Mesenchymal stem cell (in vitro differentiated cells and primary cell): ENCODE measurements around the gene FRZB. TPM values are rescaled to one million over a fixed set of nuclear protein-coding genes. Genes with fewer than 3 reads are reported as not detected.

Experiments
- DNase-seq: peaks from one replicate; pipeline ENCODE4 v3.0.0-alpha.2; 2013
- H2AFZ ChIP-seq: one replicate; pipeline ENCODE4 v1.6.1; 2013; ENCODE audit warnings: low read depth, mild to moderate bottlenecking, control low read depth, inconsistent platforms, low read length, moderate library complexity
- H2AK5ac ChIP-seq: 2 replicates; pipeline ENCODE4 v1.6.1; 2013; ENCODE audit warnings: low read length, moderate library complexity, mild to moderate bottlenecking, inconsistent platforms; ENCODE audit not compliant: severe bottlenecking
- H2BK120ac ChIP-seq: one replicate; pipeline ENCODE4 v1.6.1; 2013; ENCODE audit warnings: low read depth, mild to moderate bottlenecking, inconsistent platforms, low read length, moderate library complexity
- H2BK12ac ChIP-seq, 2 experiments: one replicate each; pipeline ENCODE4 v1.6.1; 2013; ENCODE audit warnings: inconsistent platforms in 2 of 2, low read length in 2 of 2, mild to moderate bottlenecking in 2 of 2, moderate library complexity in 2 of 2, control low read depth in 1 of 2
- H2BK15ac ChIP-seq: one replicate; pipeline ENCODE4 v1.6.1; 2013; ENCODE audit warnings: mild to moderate bottlenecking, low read depth, inconsistent platforms; ENCODE audit not compliant: poor library complexity, severe bottlenecking
- H2BK5ac ChIP-seq: 2 replicates; pipeline ENCODE4 v1.6.1; 2013; ENCODE audit warnings: low read depth, mild to moderate bottlenecking, low read length, control low read depth, inconsistent platforms; ENCODE audit not compliant: poor library complexity, severe bottlenecking
- H3K14ac ChIP-seq, 2 experiments: one replicate each; pipeline ENCODE4 v1.6.1; 2013; ENCODE audit warnings: inconsistent platforms in 2 of 2, low read length in 2 of 2, control low read depth in 1 of 2, mild to moderate bottlenecking in 1 of 2, moderate library complexity in 1 of 2
- H3K18ac ChIP-seq, 2 experiments: one replicate each; pipeline ENCODE4 v1.6.1; 2013; ENCODE audit warnings: inconsistent platforms in 2 of 2, low read length in 2 of 2, control low read depth in 1 of 2, low read depth in 1 of 2, mild to moderate bottlenecking in 1 of 2
- H3K23ac ChIP-seq, 2 experiments: one replicate each; pipeline ENCODE4 v1.6.1; 2013; ENCODE audit warnings: inconsistent platforms in 2 of 2, low read length in 2 of 2, mild to moderate bottlenecking in 2 of 2, moderate library complexity in 2 of 2, control low read depth in 1 of 2
- H3K27ac ChIP-seq: 2 replicates; pipeline ENCODE4 v1.5.1; 2013; ENCODE audit warnings: mild to moderate bottlenecking, moderate library complexity, low read length, control low read depth, inconsistent platforms; ENCODE audit not compliant: poor library complexity, severe bottlenecking
- H3K27me3 ChIP-seq, 2 experiments: 2 replicates each; pipeline versions ENCODE4 v1.6.1 to v1.7.0; 2013; ENCODE audit warnings: low read length in 2 of 2, mild to moderate bottlenecking in 2 of 2, moderate library complexity in 2 of 2, control low read depth in 1 of 2, inconsistent platforms in 1 of 2; ENCODE audit not compliant: control insufficient read depth in 1 of 2, insufficient read depth in 1 of 2
- H3K36me3 ChIP-seq, 2 experiments: 2 replicates each; pipeline versions ENCODE4 v1.6.1 to v1.7.0; 2013; ENCODE audit warnings: low read length in 2 of 2, control low read depth in 1 of 2, inconsistent platforms in 1 of 2, low read depth in 1 of 2, mild to moderate bottlenecking in 1 of 2; ENCODE audit not compliant: insufficient read depth in 2 of 2, control insufficient read depth in 1 of 2
- H3K4ac ChIP-seq, 2 experiments: one replicate each; pipeline ENCODE4 v1.6.1; 2013; ENCODE audit warnings: inconsistent platforms in 2 of 2, low read length in 2 of 2, mild to moderate bottlenecking in 2 of 2, moderate library complexity in 2 of 2, control low read depth in 1 of 2, low read depth in 1 of 2
- H3K4me1 ChIP-seq: 2 replicates; pipeline ENCODE4 v1.6.1; 2013; ENCODE audit warnings: low read depth, low read length, control low read depth; ENCODE audit not compliant: control insufficient read depth, insufficient read depth
- H3K4me2 ChIP-seq: 2 replicates; pipeline ENCODE4 v1.6.1; 2013; ENCODE audit warnings: low read length, mild to moderate bottlenecking, inconsistent platforms; ENCODE audit not compliant: poor library complexity, severe bottlenecking
- H3K4me3 ChIP-seq, 2 experiments: 2 replicates each; pipeline versions ENCODE4 v1.5.1 to v1.7.0; 2013; ENCODE audit warnings: low read length in 2 of 2, mild to moderate bottlenecking in 2 of 2, control low read depth in 1 of 2, low read depth in 1 of 2; ENCODE audit not compliant: insufficient read depth in 1 of 2
- H3K79me1 ChIP-seq: replicated peaks from 2 replicates; pipeline ENCODE4 v1.6.1; 2013; ENCODE audit warnings: mild to moderate bottlenecking, control low read depth, low read length, inconsistent platforms; ENCODE audit not compliant: poor library complexity, severe bottlenecking
- H3K9ac ChIP-seq: 2 replicates; pipeline ENCODE4 v1.7.0; 2013; ENCODE audit warnings: mild to moderate bottlenecking, low read length, moderate library complexity
- H3K9me3 ChIP-seq: 2 replicates; pipeline ENCODE4 v1.7.0; 2013; ENCODE audit warnings: mild to moderate bottlenecking, low read length; ENCODE audit not compliant: control insufficient read depth
- H4K8ac ChIP-seq: one replicate; pipeline ENCODE4 v1.6.1; 2013; ENCODE audit warnings: inconsistent platforms, mild to moderate bottlenecking, low read length, moderate library complexity
- H4K91ac ChIP-seq: one replicate; pipeline ENCODE4 v1.6.1; 2013; ENCODE audit warnings: mild to moderate bottlenecking, low read length, inconsistent platforms
- WGBS: methylation state at CpG from one replicate; pipeline ENCODE4 v1.1.7; 2013; ENCODE audit warnings: mixed read lengths; 5-methylcytosine and 5-hydroxymethylcytosine counted together
- polyA plus RNA-seq, 2 experiments: library from polyadenylated mRNA; stranded (reverse); fragments of 200-250 nt; gene quantifications; one replicate each; pipeline ENCODE4 v1.2.3, GENCODE V29; 2013

Gene FRZB, protein sequence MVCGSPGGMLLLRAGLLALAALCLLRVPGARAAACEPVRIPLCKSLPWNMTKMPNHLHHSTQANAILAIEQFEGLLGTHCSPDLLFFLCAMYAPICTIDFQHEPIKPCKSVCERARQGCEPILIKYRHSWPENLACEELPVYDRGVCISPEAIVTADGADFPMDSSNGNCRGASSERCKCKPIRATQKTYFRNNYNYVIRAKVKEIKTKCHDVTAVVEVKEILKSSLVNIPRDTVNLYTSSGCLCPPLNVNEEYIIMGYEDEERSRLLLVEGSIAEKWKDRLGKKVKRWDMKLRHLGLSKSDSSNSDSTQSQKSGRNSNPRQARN
- 54.6 TPM for polyA plus RNA-seq (2013, experiment 1 of 2)
- 55.5 TPM for polyA plus RNA-seq (2013, experiment 2 of 2)

DNA sequence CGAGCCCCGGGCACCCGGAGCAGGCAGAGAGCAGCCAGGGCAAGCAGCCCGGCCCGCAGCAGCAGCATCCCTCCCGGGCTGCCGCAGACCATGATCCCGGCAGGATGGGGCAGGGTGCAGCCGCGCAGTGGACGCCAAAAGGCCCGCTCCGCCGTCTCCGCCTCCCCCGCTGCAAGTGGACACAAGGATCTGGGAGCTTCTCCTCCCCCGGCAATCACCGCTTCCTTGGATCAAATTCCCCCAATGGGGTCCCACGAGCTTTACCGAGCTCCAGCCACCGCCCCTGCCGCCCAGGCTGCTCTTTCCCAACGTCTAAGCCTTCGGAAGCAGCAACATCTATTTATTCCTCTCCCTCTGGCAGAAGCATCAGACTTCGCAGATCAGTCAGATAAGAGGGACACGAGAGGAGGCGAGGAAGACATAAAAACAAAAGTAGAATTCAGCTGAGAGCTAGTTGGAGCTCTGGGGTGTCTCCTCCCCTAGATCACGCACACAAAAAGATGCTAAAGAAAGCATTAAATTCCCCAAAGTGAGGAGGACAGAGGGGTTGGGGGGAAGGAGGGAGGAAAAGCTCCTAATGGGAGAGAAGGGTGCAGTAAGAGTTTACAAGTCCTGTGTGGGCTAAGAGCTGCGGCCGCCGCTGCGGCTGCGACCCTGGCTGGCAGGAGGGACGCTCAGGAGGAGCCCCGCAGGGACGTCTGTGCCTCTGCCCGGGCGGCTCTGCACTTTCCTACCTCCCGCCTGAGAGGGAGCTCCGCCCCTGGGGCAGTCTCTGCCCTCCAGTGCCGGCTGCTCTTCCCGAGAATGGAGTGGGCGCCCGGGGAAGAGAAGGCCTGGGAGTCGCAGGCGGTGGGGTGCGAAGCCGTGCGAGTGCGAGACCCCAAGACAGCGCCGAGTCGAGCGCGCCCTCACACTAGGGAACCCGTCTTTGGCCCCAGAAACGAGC lies at the start of gene FRZB:
Gene FRZB (minus strand): TSS at position 177 of the 946 bp plus-strand sequence. CDS start 85 bp downstream, at position 92.
- Histone ChIP-seq H3K36me3 (no peaks in the 10 kb centered on the region), H2BK5ac (no peak within 1 kb of the TSS), H3K4ac (peak within 1 kb of the TSS; percentile 73), H2AFZ (peak within 1 kb of the TSS; percentile 83), H2BK120ac (peak within 1 kb of the TSS; percentile 97), H3K4me1 (peaks cover 13% of the 10 kb centered on the region), H3K27me3 (peaks cover 0 to 11% of the 10 kb centered on the region in 2 experiments), H3K79me1 (no peaks in the 10 kb centered on the region), H3K4me3 (peak within 1 kb of the TSS; percentile 57 to 88), H2BK15ac (peak within 1 kb of the TSS; percentile 91), H3K14ac (peak within 1 kb of the TSS in 1 of 2 experiments; percentile 94), H4K91ac (peak within 1 kb of the TSS; percentile 88), H3K9ac (peak within 1 kb of the TSS; percentile 79), H3K27ac (no peak within 1 kb of the TSS), H3K18ac (peak within 1 kb of the TSS; percentile 88 to 94), H2AK5ac (no peak within 1 kb of the TSS), H2BK12ac (peak within 1 kb of the TSS; percentile 18 to 90), H3K9me3 (no peaks in the 10 kb centered on the region), H4K8ac (peak within 1 kb of the TSS; percentile 92), H3K23ac (peak within 1 kb of the TSS in 1 of 2 experiments; percentile 99), H3K4me2 (peak within 1 kb of the TSS; percentile 99)
- 2% methylated on average over 51 of the region's 57 CpGs for WGBS
- DNase-seq: peak; percentile 90

DNA sequence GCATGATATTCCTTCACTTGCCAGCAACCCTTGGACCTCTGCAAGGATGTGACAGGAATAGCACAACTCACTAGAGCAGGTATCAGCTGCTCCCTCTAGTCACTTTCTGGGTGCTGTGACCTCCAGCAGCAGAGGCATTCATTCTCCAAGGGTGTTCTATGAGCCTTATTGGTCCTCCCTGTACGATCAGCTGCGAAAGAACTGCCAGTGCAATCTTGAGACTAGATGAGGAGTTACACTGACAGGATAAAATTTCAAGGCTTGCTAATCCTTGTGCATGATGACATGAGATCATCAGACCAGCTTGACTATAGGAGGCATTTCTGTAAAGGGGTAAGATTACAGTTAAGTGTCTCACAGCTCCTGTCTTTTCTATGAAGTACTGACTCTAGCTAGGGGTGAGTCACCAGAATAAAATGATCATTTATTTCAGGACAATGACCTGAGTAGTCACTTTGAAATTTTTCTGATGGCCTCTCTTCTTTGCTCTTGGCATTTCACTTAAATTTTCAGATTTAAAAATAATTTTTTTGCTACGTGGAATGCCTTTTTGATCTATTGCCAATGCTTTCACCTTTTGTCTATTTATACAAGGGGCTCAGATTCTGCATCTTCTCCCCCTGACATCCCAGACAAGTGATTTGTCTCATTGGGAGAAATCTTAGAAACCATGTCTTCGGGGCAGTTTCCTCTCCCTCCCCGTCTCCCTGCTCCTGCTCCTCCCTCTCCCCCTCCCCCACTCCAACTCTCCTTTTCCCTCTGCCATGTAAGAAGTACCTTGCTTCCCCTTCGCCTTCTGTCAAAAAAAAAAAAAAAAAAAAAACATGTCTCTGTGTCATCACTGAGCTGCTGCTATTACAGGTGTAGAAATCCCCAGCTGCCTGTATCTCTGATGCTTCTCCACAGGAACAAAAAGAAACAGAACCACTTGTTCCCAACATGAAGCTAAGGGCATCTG lies 49.2 kb upstream of the FRZB start:
- H3K36me3 ChIP-seq: peaks cover 4 to 85% of the 10 kb centered on the region in 2 experiments
- peak overlapping the region in 1 of 2 experiments; percentile 63 for H2BK12ac ChIP-seq
- H3K4me2 ChIP-seq: peak overlapping the region; percentile 6
- peaks cover 6% of the 10 kb centered on the region for H3K4me1 ChIP-seq
- no peaks in the 10 kb centered on the region for H3K27me3 ChIP-seq
- H3K9me3 ChIP-seq: no peaks in the 10 kb centered on the region
- no peak overlapping the region for H2AFZ ChIP-seq
- H2BK120ac ChIP-seq: no peak overlapping the region
- H3K14ac ChIP-seq: no peak overlapping the region
- WGBS: 39% methylated on average over 6 of the region's 6 CpGs
- no peak overlapping the region for H3K4me3 ChIP-seq
- no peak overlapping the region for H4K8ac ChIP-seq
- peak overlapping the region; percentile 80 for H2AK5ac ChIP-seq
- H3K27ac ChIP-seq: peak overlapping the region; percentile 67
- H3K18ac ChIP-seq: peak overlapping the region; percentile 19 to 62
- DNase-seq: peak; percentile 89
- H3K9ac ChIP-seq: peak overlapping the region; percentile 31
- H3K4ac ChIP-seq: peak overlapping the region in 1 of 2 experiments; percentile 51
- no peak overlapping the region for H3K23ac ChIP-seq
- peaks cover 10% of the 10 kb centered on the region for H3K79me1 ChIP-seq
- H4K91ac ChIP-seq: no peak overlapping the region
- peak overlapping the region; percentile 51 for H2BK5ac ChIP-seq
- H2BK15ac ChIP-seq: no peak overlapping the region

DNA sequence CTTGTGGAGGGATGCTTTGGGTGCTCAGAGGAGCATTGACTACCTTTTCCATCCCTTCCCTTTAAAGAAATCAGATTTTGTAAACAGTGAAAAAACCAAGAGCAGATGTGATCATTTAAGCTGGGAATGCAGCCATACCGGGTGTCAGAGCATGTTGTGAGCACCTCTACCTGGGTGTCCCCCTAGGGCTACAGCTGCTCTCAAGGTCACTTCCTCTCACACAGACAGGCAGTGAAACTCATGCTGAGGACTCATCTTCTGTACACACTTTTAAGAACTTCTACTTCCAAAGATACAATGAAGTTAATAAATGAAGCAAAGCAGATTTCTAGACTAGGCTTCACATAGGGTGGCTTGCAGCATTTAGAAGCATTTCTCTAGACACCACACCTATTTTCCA lies 48.4 kb upstream of the FRZB start:
- Histone ChIP-seq H4K91ac (no peak overlapping the region), H3K4me2 (no peak overlapping the region), H4K8ac (no peak overlapping the region), H2BK120ac (no peak overlapping the region), H3K4me3 (no peak overlapping the region), H3K18ac (peak overlapping the region in 1 of 2 experiments; percentile 74), H3K9me3 (no peaks in the 10 kb centered on the region), H3K27ac (peak overlapping the region; percentile 67), H3K9ac (peak overlapping the region; percentile 31), H2BK12ac (peak overlapping the region in 1 of 2 experiments; percentile 74), H2AK5ac (no peak overlapping the region), H3K27me3 (no peaks in the 10 kb centered on the region), H3K36me3 (peaks cover 4 to 85% of the 10 kb centered on the region in 2 experiments), H2BK5ac (no peak overlapping the region), H3K79me1 (peaks cover 12% of the 10 kb centered on the region), H3K14ac (no peak overlapping the region), H3K23ac (no peak overlapping the region), H2BK15ac (no peak overlapping the region), H2AFZ (no peak overlapping the region), H3K4ac (no peak overlapping the region), H3K4me1 (peaks cover 6% of the 10 kb centered on the region)
- WGBS: 89% methylated on average over 1 of the region's 1 CpG
- no peak for DNase-seq
